Activated naive CD8-positive, alpha-beta T cell treated with anti-CD3 and anti-CD28 coated beads, Interleukin-2, amount 10 ng/mL, durations not matched to agents 7 days and 5 days (primary cell): ENCODE results near the gene APC2. TPM values are rescaled to one million over a fixed set of nuclear protein-coding genes. Genes with fewer than 3 reads are reported as not detected.
A peak's percentile ranks its signal among the peaks of the same experiment; 100 is the strongest.

Source experiments
- ATAC-seq: fragments of 150-1000 bp; cut with Tn5 transposase; one replicate; pipeline ENCODE4 v1.10.0; 2021; ENCODE audit warnings: low read depth, moderate library complexity
- POLR2A ChIA-PET: fragments of 350-600 bp; sonication (Branson Sonifier 250); formaldehyde crosslinking; loops from one replicate; lab custom pipeline; 2021; ENCODE audit warnings: antibody characterized with exemption; lab: Charles Lee
- DNase-seq: peaks from one replicate; pipeline ENCODE4 v3.0.0; 2021
- H3K27ac Mint-ChIP-seq: one replicate; pipeline ENCODE4 v1.8.0; 2022; ENCODE audit warnings: mild to moderate bottlenecking, mixed read lengths
- H3K27me3 Mint-ChIP-seq: one replicate; pipeline ENCODE4 v1.8.0; 2022; ENCODE audit warnings: mild to moderate bottlenecking, moderate library complexity, mixed read lengths
- H3K36me3 Mint-ChIP-seq: one replicate; pipeline ENCODE4 v1.8.0; 2021; ENCODE audit warnings: mild to moderate bottlenecking, mixed read lengths
- H3K4me1 Mint-ChIP-seq: one replicate; pipeline ENCODE4 v1.8.0; 2021; ENCODE audit warnings: mixed read lengths
- H3K4me3 Mint-ChIP-seq: one replicate; pipeline ENCODE4 v1.8.0; 2022; ENCODE audit warnings: mild to moderate bottlenecking, moderate library complexity, mixed read lengths
- H3K9me3 Mint-ChIP-seq: one replicate; pipeline ENCODE4 v1.8.0; 2021; ENCODE audit warnings: mixed read lengths
- total RNA-seq, 2 experiments: library from RNA; stranded (reverse); gene quantifications; one replicate each; pipeline ENCODE4 v1.2.3, GENCODE V29; 2021

APC2 gene
- total RNA-seq, 2 experiments from 2014 or later, result 0.06 to 0.11 TPM

GRCh38 chr19:1409204-1410005, 40.5 kb upstream of the APC2 start:
- POLR2A ChIA-PET, result interaction anchor here (0.8 to 2.1 kb wide), 6 partner anchors 10 to 140 kb away, joined by 3 to 12 read pairs (median 4); partner anchors contain the start of genes CIRBP and FAM174C
- no peaks in the 10 kb centered on the region for H3K27me3 Mint-ChIP-seq
- H3K36me3 Mint-ChIP-seq, result peaks cover 15% of the 10 kb centered on the region
- no peak for DNase-seq
- peaks cover 36% of the 10 kb centered on the region for H3K4me1 Mint-ChIP-seq
- no peaks in the 10 kb centered on the region for H3K9me3 Mint-ChIP-seq
- H3K4me3 Mint-ChIP-seq, result peak overlapping the region; percentile 94
- ATAC-seq, result no peak
- H3K27ac Mint-ChIP-seq, result peak overlapping the region; percentile 94

DNA sequence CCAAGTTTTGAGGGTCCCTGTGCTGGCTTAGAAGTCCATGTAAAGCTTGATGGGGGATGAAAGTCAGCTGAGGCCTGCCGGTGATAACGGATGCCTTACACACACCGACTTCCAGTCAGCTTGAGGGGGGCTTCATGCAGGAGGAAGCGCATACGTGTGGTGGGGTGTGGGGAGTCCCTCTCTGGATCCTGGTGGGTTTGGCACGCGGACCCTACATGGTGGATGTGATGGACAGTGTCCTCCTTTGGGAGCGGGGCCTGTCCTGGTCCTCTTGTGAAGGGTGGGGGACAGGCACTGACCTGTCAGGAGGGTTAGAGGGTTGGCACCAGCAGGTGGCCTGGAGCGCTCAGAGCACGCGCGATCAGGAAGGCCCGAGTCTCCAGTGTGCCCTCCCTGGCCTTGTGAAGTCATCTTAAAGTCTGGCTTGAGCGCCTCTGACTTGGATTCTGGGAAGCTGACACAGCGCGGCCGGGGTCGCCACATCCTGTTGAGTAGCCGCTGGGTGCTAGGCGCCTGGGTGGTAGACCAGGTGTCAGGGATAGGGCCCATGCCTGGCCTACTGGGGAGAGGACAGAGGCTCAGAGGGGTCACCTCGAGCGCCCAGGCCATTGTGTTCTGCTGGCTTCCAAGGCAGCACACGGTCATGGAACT, 39.7 kb upstream of the APC2 start:
- Mint-ChIP-seq H3K36me3 (peaks cover 17% of the 10 kb centered on the region), H3K27ac (peak overlapping the region; percentile 74), H3K4me3 (peak overlapping the region; percentile 94), H3K4me1 (peaks cover 39% of the 10 kb centered on the region), H3K27me3 (no peaks in the 10 kb centered on the region), H3K9me3 (no peaks in the 10 kb centered on the region)
- DNase-seq (no peak), ATAC-seq (no peak)
- POLR2A ChIA-PET, result interaction anchor here (1.3 to 2.1 kb wide), 4 partner anchors 9 to 135 kb away, joined by 4 to 12 read pairs (median 4); partner anchors contain the start of gene FAM174C

DNA sequence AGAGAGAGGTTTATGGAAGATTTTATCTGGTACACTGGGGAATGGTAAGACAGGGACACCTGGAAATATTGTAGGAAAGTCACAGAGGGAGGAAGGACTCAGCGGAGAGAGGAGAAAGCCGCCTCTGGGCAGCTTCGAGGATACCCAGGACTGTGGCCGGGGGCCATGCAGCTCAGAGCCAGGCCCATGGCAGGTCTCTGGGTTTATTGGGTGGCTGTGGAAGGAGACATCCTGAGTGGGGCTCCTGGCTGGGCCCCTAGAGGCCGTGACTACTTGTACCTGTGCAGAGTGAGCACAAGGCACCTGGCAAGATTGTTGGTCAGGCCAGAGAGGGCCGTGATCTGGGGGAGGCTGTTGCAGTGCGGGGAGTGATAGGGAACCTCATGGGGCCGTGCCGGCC, 39.1 kb upstream of the APC2 start:
- no peak for ATAC-seq
- no peaks in the 10 kb centered on the region for H3K27me3 Mint-ChIP-seq
- DNase-seq, result no peak
- peaks cover 39% of the 10 kb centered on the region for H3K4me1 Mint-ChIP-seq
- H3K27ac Mint-ChIP-seq, result peak overlapping the region; percentile 74
- H3K9me3 Mint-ChIP-seq, result no peaks in the 10 kb centered on the region
- peak overlapping the region; percentile 94 for H3K4me3 Mint-ChIP-seq
- POLR2A ChIA-PET, result interaction anchor here (1.4 kb wide), 2 partner anchors 27 to 136 kb away, joined by 4 read pairs; partner anchors contain the start of gene FAM174C
- peaks cover 17% of the 10 kb centered on the region for H3K36me3 Mint-ChIP-seq

DNA sequence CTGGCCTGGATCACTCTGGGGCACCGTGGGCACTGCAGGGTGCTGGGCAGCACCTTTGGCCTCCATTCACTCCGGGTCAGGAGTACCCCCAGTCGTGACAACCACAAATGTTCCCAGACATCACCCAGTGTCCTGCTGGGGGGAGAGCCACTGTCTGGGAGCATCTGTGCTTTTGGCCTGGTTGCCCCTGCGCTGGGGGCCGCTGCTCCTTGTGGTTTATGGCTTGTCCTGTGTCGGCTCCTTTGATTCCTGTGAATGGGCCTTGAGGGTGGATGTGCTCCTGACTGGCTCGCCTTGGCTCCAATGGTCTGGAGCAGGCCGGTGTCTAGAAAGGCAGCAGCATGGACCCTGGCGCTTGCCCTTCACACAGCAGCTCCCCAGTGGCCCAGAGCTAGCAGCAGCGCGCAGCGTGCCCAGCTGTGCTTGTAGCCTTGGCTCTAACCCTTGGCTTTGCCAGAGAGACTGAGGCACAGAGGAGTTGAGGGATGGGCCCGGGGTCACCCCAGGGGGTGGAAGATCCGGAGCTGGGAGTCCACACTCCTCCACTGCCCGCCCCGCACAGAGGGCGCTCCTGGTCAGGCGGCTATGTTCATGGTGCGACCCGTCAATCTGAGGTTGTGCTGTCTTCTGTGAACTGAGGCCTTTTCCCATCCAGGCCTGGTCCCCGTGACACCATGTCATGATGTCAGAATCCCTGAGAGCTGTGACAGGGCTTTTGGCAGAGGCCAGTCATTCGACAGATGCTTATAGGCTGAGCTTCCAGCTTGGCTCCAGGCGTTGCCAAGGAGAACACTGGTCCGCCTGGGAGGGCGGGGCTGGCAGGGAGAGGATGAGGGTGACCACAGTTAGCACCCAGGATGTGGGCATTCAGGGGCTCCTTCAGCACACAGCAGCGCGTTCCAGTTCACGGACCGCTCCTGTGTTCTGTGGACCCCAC, 38.4 kb upstream of the APC2 start:
- POLR2A ChIA-PET, result interaction anchor here (1.4 kb wide), 1 partner anchor 26 kb away, joined by 4 read pairs; no protein-coding TSS in a partner anchor
- Mint-ChIP-seq H3K36me3 (peaks cover 17% of the 10 kb centered on the region), H3K27ac (peak overlapping the region; percentile 86), H3K9me3 (no peaks in the 10 kb centered on the region), H3K4me1 (peaks cover 37% of the 10 kb centered on the region), H3K4me3 (peak overlapping the region; percentile 94), H3K27me3 (no peaks in the 10 kb centered on the region)
- DNase-seq (peak; percentile 54), ATAC-seq (no peak)

- no peaks in the 10 kb centered on the region for H3K27me3 Mint-ChIP-seq
- peaks cover 19% of the 10 kb centered on the region for H3K36me3 Mint-ChIP-seq
- no peaks in the 10 kb centered on the region for H3K9me3 Mint-ChIP-seq
- H3K4me1 Mint-ChIP-seq, result peaks cover 36% of the 10 kb centered on the region
- POLR2A ChIA-PET, result interaction anchor here (0.6 to 1.1 kb wide), 2 partner anchors 24 to 25 kb away, joined by 3 to 4 read pairs; no protein-coding TSS in a partner anchor
- ATAC-seq (no peak), DNase-seq (no peak)
- peak overlapping the region; percentile 94 for H3K4me3 Mint-ChIP-seq
- peak overlapping the region; percentile 86 for H3K27ac Mint-ChIP-seq
These were observed 37.5 kb upstream of the APC2 start for GRCh38 chr19:1412323-1412923.

- no peak for DNase-seq
- no peak overlapping the region for H3K4me3 Mint-ChIP-seq
- H3K36me3 Mint-ChIP-seq, result peaks cover 21% of the 10 kb centered on the region
- no peak for ATAC-seq
- peaks cover 38% of the 10 kb centered on the region for H3K4me1 Mint-ChIP-seq
- H3K27me3 Mint-ChIP-seq, result no peaks in the 10 kb centered on the region
- POLR2A ChIA-PET, result interaction anchor here (0.6 to 1.1 kb wide), 2 partner anchors 23 to 24 kb away, joined by 3 to 4 read pairs; no protein-coding TSS in a partner anchor
- peak overlapping the region; percentile 42 for H3K27ac Mint-ChIP-seq
- no peaks in the 10 kb centered on the region for H3K9me3 Mint-ChIP-seq
These were observed 36.7 kb upstream of the APC2 start for GRCh38 chr19:1412995-1413800.

DNA sequence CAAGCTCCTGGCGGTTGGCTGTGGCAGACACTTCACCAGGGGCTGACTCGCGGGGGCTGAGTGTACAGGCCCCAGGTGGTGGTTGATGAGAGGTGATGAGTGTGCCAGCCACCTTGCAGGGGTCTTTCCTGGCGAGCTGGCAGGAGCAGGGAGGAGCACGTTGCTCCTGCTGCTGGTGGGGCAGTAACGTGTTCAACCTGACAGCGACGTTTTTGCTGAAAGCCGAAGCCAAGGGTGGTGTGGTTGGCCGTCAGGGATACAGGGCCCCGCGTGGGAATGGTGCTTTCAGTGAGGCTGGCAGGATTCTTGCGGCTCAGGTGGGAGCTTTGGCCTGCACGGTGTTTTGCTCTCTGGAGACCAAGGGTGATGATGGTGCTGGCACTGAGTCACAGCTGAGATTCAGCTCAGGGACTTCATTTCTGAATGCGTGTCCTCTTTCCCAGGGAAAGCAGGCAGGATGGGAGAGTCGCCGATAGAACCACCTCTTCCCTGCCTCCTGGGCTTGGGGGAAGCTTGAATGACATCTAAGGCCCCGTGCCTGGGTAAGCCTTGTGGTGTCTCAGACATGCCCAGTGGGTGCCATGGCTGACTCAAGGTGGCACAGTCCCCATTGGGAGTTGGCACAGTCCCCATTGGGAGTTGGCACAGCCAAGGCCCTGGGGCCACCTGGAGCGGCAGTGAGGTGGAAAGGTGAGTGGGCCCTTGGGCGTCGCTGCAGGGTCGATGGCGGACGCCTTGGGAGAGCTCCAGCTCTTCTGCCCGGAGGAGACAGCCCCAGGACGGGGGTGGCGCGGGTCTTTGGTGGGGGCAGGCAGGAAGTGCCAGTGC, 33.7 kb upstream of the APC2 start:
- Mint-ChIP-seq H3K9me3 (no peaks in the 10 kb centered on the region), H3K4me3 (no peak overlapping the region), H3K27me3 (no peaks in the 10 kb centered on the region), H3K36me3 (peaks cover 17% of the 10 kb centered on the region), H3K4me1 (peaks cover 18% of the 10 kb centered on the region), H3K27ac (peak overlapping the region; percentile 54)
- POLR2A ChIA-PET, result no interaction called here
- ATAC-seq, result no peak
- DNase-seq, result no peak

DNA sequence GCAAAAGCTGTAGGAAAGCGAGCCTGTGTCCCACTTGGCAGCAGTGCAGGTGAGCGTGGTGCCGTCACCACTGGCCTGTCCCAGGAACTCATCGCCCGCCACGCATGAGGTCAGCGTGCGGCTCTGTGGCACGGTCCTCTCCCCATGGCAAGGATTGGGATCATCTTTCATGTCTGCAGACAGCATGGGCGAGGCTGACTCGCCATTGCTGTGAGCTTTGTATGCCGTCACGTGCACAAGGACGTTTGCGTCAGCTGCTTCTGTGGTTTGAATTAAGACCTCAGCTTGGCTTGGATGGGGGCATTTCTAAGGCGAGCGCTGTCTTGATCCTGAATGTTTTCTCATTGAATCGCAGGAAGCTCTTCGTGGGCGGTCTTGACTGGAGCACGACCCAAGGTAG, 32.8 kb upstream of the APC2 start:
- DNase-seq (no peak), ATAC-seq (no peak)
- Mint-ChIP-seq H3K27ac (no peak overlapping the region), H3K9me3 (no peaks in the 10 kb centered on the region), H3K4me3 (no peak overlapping the region), H3K36me3 (peaks cover 15% of the 10 kb centered on the region), H3K27me3 (no peaks in the 10 kb centered on the region), H3K4me1 (peaks cover 12% of the 10 kb centered on the region)
- POLR2A ChIA-PET, result interaction anchor here (0.6 kb wide), 1 partner anchor 646 kb away, joined by 5 read pairs; no protein-coding TSS in a partner anchor

GRCh38 chr19:1417681-1418495, 32.0 kb upstream of the APC2 start:
- no peaks in the 10 kb centered on the region for H3K27me3 Mint-ChIP-seq
- ATAC-seq (no peak), DNase-seq (no peak)
- no peaks in the 10 kb centered on the region for H3K9me3 Mint-ChIP-seq
- no peak overlapping the region for H3K4me3 Mint-ChIP-seq
- H3K4me1 Mint-ChIP-seq, result peaks cover 11% of the 10 kb centered on the region
- H3K27ac Mint-ChIP-seq, result no peak overlapping the region
- POLR2A ChIA-PET, result no interaction called here
- H3K36me3 Mint-ChIP-seq, result peaks cover 16% of the 10 kb centered on the region

DNA sequence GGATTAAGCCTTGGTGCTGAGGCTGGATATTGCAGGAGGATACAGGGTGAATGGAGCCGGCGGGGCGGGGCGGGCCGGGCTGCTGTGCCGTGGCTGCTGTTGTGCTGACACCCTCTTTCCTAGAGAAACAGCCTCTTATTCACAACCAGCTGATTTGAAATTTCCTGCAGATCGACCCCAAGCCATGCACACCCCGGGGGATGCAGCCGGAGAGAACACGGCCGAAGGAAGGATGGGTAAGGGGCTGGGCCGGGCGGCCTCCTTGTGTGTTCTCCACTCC, 31.5 kb upstream of the APC2 start:
- ATAC-seq (no peak), DNase-seq (no peak)
- Mint-ChIP-seq H3K4me1 (peaks cover 11% of the 10 kb centered on the region), H3K27ac (no peak overlapping the region), H3K9me3 (no peaks in the 10 kb centered on the region), H3K4me3 (no peak overlapping the region), H3K36me3 (peaks cover 19% of the 10 kb centered on the region), H3K27me3 (no peaks in the 10 kb centered on the region)
- POLR2A ChIA-PET, result interaction anchor here (1.5 kb wide), 1 partner anchor 9 kb away, joined by 4 read pairs; no protein-coding TSS in a partner anchor
